ENCODE results near the gene COMMD3. TPM values are rescaled to one million over a fixed set of nuclear protein-coding genes. Genes with fewer than 3 reads are reported as not detected.
"Not testable (repeated sequence)": the region's sequence is repeated elsewhere in the genome, so short reads cannot be mapped to it uniquely, and the experiment has no call there.

COMMD3 gene
- total RNA-seq, 1 donor from 2014 or later = 83.5 TPM

DNA sequence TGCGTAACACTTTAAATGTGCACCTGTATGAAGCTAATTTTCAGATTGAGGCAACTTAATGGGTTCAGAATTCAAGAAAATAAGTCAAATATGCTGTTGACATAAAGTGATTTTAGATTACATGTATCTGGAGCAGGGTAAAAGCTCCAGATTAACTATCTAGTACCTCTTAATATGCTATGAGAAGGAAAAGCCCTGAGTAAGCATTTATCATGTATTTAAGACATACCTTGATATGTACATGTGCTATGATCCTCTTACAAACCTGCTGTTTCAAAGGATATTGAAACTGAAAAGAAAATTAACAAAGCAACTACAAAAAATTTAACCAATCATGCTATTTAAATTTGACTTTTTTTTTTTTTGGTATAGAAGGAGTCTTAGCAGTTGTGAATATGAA, 33.6 kb downstream of the COMMD3 start:
- DNase-seq (no peak), ATAC-seq (no peak)
- intact Hi-C loops (cut with micrococcal nuclease) = no loop called here

DNA sequence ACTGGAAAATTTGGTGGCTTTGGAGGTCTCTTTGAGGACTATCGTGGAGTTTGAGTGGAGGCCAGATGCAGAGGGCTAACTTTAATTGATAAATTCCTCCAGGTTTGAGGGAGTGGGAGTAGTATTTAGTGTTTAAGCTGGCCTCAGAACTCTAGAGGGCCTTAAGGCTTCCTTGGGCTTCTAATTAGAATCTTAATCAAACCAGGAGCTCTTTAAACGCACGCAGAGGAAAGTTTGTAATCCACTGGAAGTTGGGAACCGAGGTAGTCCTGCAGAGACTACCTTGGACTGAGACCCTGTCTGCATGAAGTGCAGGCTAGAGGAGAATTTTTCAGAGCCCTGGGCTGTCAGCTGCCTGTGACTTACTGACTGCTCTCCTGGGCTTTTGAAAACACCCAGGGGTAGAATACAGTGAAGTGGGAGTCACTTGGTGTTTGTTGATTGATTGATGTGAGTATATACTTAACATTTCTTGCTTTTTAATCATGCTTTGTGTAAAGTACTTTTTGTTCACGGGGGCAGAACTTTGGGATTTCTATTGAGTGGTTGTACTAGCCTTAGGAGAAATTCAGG, 35.0 kb downstream of the COMMD3 start:
- intact Hi-C loops (cut with micrococcal nuclease) = no loop called here
- ATAC-seq (no peak), DNase-seq (no peak)

DNA sequence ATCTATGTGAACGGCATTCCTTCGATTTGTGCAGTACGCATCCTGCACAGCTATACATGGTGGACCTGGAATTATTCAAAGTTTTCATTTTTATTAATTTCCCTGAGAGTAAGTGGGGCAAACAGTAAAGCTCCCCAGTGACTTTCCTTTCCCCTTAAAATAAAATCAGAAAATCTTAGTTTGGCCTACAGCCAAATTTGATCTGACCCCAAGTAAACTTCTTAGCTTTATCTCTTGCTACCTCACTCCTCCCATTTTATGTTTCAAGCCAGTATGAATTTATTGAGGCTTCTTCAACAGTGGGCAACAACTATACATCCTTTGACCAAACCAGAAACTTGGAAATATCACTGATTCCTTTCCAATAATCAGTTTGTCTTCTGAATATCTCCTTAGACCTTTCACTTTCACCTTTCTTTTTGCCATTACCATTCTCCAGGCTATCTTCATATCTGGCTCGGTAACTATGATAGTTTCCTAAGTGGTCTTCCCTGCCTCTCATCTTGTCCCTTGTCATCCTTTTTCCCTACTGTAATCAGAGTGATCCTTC, 40.2 kb downstream of the COMMD3 start:
- DNase-seq = no peak
- intact Hi-C loops (cut with micrococcal nuclease) = no loop called here
- ATAC-seq = no peak

DNA sequence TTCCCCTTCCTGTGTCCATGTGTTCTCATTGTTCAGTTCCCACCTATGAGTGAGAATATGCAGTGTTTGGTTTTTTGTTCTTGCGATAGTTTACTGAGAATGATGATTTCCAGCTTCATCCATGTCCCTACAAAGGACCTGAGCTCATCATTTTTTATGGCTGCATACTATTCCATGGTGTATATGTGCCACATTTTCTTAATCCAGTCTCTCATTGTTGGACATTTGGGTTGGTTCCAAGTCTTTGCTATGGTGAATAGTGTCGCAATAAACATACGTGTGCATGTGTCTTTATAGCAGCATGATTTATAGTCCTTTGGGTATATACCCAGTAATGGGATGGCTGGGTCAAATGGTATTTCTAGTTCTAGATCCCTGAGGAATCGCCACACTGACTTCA, 41.6 kb downstream of the COMMD3 start:
- ATAC-seq; intact Hi-C loops (cut with micrococcal nuclease); DNase-seq: not testable (repeated sequence)

DNA sequence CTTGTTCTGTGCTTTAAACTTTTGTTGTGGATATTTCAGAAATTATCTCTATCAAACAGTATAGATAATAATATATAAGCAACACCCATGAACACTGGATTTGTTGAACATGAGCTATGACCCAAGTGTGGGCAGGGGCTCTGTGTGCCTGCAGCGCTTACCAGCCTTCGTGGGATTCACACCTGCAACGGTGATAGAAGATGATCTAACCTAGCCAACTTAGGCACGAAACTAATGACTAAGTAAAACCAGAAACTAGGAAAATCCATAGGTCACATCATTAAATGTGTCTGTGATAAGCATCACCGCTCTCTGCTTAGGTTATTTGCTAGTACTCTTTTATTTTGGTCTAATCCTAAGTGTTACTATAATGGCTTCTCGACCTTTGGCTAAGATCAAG, 47.1 kb downstream of the COMMD3 start:
- ATAC-seq (no peak), DNase-seq (no peak)
- intact Hi-C loops (cut with micrococcal nuclease) = no loop called here

DNA sequence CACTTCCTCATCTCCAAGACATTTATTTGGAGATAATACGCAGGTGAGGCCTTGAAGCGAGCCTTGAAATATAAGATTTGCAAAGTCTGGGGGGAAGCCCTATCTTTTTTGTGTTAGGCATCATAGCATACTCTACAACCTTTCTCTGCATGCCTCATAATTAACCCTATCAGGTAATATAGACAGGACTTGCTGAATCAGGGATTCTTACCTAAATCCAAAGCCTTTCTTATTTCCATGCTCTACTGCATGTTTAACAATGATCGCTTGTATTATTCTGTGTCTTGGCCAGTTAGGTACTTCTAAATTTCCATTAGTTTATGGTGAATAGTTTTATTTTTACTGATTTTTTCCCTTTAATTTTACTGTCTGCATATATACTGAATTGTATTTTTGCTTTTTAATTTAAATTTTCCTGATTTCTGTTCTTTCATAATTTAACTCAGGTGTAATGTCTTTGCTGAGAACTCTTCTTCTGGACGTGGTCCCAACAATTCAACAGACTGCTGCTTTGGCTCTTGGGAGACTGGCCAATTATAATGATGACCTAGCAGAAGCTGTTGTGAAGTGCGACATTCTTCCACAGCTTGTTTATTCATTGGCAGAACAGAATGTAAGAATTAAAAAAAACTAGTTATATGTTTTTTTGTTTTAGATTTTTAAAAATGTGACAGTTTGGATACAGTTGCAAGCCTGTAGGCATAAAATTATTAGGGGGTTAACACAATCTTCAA, 48.4 kb downstream of the COMMD3 start:
- intact Hi-C loops (cut with micrococcal nuclease) = no loop called here
- ATAC-seq (no peak), DNase-seq (no peak)

DNA sequence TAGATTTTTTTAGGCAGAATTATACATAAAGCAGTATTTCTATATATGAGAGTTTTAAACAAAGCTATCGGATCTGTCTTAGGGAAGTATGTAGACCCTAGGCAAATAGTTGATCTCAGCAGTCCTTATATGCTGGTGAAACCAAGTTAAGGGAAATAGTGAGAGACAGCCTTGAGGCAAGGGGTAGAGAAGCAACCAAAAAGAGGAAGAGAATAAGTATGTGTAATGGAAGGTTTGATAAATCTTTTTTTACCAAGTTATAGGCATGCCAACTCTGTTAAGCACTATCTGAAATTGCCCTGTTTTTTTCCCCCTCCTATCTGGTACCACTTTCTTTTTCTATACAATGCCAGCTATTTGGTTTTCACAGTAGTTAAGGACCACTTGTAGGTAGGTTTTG, 49.0 kb downstream of the COMMD3 start:
- ATAC-seq (peak; percentile 48), DNase-seq (no peak)
- intact Hi-C loops (cut with micrococcal nuclease) = no loop called here

DNA sequence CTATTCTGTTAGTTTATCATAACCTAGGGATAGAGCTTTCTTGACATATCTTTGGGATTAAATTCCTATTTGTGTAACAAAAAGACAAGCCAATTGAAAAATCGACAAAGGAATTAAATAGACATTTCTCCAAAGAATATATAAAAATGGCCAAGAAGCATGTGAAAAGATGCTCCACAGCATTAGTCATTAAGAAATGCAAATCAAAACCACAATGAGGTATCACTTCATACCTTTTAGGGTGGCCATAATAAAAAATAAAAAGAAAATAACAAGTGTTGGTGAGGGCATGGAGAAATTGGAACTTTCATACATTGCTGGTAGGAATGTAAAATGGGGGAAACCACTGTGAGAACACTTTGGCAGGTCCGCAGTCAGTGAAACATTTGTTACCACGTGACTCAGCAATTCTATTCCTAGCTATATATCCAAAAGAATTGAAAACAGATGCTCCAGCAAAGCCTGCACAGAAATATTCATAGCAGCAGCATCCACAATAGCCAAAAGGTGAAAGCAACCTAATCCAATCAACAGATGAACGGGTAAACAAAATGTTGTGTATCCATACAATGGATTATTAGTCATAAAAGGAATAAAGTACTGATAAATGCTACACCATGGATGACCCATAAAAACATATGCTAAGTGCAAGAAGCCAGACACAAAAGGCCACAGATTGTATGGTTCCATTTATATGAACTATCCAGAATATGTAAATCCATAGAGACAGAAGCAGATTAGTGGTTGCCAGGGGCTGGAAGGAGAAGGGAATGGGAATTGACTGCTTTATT, 49.7 kb downstream of the COMMD3 start:
- ATAC-seq (no peak), DNase-seq (no peak)
- intact Hi-C loops (cut with micrococcal nuclease) = no loop called here

DNA sequence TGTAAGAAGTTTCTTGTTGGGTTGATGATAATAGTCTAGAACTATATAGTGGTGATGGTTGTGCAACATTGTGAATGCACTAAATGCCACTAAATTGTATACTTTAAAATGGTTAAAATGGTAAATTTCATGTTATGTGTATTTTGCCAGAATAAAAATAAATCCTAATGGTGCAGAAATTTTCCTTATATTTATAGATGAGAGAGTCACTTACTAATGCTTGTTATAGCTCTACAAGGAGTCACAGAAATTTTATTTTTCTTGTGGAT, 50.2 kb downstream of the COMMD3 start:
- no peak for ATAC-seq
- intact Hi-C loops (cut with micrococcal nuclease) = no loop called here
- DNase-seq = no peak

DNA sequence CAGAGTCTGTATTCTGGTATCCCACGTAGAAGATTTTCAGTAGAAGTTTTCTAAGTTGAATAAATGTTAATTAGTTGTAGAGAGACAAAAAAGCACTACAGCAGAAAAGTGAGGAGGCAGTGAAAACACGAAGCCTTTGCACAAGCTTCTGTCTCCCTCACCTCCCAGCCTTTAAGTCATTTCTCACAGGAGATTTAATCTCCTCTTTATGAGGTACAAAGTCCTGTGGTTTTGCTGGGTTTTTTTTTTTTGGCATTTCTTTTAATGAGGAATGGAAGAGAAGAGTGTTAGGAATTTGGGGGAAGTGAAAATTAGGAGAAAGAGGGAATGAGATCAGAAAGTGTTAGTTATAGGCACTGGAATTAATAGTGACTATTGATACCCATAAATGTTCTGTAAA, 50.6 kb downstream of the COMMD3 start:
- intact Hi-C loops (cut with micrococcal nuclease) = no loop called here
- no peak for ATAC-seq
- DNase-seq = no peak

DNA sequence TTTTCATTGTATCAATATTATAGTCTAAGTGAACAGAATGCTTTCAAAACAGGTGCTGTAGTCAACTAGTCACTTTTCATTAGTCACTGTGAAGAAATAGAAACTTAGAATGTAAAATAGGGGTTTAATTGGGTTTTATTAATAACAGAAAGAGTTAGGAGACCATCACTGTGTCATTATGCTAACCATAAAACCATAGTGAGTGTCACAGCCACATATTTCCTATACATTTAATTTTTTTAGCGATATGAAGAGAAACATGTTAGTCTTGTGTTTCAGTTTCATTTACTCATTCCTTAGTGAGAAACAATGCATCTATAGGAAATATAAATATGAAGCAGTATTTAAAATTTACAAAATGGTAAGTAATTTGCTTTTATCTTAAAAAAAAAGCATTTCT, 51.3 kb downstream of the COMMD3 start:
- DNase-seq = no peak
- intact Hi-C loops (cut with micrococcal nuclease) = no loop called here
- no peak for ATAC-seq

DNA sequence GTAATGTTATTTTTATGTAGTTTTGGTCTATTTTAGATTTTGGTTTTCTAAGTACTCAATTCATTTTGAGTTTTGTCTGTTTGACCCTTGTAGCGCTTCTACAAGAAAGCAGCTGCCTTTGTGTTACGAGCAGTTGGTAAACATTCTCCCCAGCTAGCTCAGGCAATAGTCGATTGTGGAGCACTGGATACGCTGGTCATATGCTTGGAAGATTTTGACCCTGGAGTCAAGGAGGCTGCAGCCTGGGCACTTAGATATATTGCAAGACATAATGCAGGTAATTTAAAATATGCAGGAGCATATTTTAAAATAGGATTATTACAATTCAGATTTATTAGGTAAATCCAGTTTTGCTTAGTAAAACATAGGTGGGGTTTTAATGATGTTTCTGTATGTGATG, 52.2 kb downstream of the COMMD3 start:
- intact Hi-C loops (cut with micrococcal nuclease) = no loop called here
- DNase-seq = no peak
- ATAC-seq = no peak

DNA sequence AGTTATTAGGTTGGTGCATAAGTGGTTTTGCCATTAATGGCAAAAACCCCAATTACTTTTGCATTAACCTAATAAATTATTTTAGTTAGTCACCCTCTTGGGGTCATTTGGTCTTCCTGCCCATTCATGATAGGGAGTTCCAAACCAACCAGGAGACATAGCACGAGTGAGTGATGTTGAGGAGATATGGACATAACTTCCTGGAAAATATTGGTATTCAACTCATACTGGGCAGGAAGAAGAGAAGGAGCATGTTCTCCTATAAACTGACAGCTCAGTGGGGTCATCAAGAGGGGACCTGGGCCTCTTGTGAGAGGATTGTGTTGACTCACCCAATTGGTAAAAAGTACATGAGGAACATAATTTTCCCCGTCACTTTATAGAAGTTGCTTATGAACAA, 52.8 kb downstream of the COMMD3 start:
- intact Hi-C loops (cut with micrococcal nuclease) = no loop called here
- DNase-seq = no peak
- ATAC-seq = no peak

DNA sequence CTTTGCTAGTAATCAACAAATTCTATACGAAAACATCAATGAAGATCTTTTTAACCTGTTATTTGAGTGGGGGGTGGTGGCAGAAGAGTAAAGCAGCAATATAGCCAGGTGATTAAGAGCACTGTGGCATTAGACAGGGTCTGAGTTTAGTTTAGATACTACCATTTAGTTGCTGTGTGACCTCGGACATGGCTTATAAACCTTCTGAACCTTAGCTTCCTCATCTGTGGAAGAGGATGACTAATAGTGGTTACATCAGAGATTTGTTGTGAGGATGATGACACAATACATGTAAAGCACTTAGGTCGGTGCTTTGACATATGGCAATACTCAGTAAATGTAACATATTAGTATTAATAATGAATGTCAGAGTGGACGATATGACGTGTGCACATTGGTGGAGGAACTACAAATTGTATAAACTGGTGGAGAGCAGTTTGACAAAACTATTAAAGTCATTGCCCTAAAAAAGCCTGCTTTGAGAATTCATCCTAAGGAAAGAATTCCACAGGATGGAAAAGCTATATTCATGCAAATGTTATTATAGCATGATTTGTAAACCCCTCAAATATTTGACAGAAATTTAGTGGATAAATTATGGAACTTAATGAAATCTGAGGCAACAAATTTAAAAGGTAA, 53.4 kb downstream of the COMMD3 start:
- ATAC-seq (no peak), DNase-seq (no peak)
- intact Hi-C loops (cut with micrococcal nuclease) = no loop called here

Other genes starting within 250 kb of the COMMD3 start
- not detected for gene EBLN1, start 98.4 kb upstream of the COMMD3 start, total RNA-seq
- gene BMI1, start 4.7 kb downstream of the COMMD3 start, total RNA-seq = 38.8 TPM
- not detected for gene SPAG6, start 29.1 kb downstream of the COMMD3 start, total RNA-seq